Fibroblast of peridontal ligament (primary cell): ENCODE results near the gene UMOD.

Experiments used
- DNase-seq: peaks from one replicate; pipeline ENCODE4 v3.0.0-alpha.2; 2010; ENCODE audit errors: extremely low read depth

The UMOD gene

DNA sequence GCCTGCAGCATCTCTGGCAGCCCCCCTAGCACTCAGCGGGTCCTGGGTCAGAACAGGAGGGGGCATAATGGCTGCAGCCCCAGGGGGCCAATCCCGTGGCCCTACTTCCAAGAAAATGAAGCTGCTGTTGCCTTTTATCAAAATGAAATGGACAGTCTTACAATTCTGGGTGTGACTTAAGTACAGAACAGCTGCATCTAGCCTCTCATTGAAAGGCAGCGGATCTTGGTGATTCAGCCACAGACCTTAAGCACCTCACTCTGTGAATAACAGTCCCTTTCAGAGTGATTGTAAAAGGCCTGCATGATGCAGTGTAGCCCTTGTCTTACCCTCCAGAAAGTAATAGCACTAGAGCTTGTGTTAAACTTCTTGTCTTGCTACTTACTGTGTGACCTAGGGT is 11.5 kb upstream of the UMOD start:
- DNase-seq: no peak

DNA sequence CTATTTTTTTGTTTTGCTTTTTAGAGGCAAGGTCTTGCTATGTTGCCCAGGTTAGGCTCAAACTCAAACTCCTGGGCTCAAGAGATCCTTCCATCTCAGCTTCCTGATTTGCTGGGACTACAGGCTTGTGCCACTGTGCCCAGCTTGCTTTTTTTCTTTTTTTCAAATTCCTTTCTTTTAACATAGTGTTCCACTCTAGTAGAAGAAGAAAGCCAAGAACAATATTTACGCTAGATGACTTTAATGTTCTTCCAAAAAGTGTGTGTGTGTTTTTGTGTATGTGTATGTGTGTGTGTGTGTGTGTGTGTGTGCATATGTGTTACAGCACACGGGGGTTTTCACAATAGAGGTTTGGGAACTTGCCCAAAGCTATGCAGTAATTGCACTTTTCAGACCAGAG is 10.7 kb upstream of the UMOD start:
- DNase-seq: no peak

DNA sequence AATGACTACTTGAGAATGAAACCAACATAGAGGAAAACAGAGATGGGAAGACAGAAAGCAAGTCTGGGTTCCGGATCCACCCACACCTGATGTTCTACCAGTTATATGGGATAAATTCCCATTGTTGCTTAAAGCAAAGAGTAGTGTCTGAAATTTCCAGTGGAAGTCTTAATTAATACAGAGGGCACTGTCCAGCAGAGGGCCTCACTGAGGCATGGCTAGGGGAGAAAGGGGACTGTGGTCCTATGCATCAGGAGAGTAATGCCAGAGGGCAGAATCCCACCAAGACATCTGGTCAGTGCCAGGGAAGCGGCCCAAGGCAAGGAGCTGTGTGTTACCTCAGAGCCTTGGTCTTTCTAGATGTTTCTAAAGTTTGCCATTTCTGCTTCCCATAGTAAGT is 7.5 kb upstream of the UMOD start:
- DNase-seq: no peak

DNA sequence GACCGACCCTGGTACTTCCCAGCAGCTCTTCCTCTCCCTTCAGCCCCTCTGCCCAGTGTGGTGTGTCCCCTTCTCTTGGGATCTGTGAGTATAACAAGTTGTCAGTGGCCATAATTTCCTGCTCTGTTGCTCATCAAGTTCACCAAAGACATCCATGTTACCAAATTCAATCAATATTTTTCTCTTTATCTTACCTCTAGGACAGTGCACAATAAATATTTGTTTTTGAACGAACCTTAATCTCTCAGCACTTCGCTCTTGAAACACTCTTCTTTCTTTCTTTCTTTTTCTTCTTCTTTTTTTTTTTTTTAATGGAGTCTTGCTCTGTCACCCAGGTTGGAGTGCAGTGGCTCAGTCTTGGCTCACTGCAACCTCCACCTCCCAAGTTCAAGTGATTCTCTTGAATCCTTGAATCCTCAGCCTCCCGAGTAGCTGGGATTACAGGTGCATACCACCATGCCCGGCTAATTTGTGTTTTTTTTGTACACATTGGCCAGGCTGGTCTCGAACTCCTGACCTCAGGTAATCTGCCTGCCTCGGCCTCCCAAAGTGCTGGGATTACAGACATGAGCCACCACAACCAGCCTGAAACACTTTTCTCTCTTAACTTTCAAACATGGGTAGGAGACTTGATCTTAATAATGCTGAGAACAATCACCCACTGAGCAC is 2.7 kb upstream of the UMOD start:
- DNase-seq: no peak

DNA sequence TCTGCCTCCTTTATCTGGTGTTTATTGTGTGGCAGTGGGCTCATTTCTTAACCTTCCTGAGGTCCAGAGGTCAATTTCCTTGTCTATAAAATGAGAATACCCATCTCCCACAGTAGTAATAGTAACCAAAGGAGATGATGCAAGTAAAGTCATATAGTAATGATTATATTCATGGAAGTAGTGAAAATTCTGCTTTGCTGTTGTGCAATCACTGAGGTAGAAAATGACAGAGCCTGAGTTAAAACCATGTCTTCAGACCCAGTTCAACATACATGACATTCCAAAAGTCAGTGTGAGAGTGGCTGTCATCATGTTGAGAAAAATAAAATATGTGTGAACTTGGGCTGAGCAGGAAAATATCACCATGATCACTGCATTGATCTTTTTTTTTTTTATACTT is 864 bp upstream of the UMOD start:
- no peak for DNase-seq

DNA sequence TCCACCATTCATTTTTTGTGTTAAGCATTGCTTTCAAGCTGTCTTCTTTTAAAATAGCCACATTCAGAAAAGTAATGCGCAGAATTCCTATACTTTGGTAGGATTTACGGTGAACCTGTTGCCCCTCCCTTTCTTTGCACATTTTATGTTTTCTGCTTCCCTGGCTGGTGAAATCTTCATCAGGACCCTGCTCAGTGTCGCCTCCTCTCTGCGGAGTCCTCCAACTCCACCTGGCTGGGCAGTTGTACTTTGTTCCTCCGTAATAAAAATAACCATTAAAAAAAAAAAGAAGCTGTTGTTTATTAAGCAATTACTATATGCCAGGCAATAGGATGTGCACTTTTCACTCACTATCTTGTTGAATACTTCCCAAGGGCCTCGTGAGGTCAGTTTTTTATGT is 2.9 kb downstream of the UMOD start:
- DNase-seq: no peak

DNA sequence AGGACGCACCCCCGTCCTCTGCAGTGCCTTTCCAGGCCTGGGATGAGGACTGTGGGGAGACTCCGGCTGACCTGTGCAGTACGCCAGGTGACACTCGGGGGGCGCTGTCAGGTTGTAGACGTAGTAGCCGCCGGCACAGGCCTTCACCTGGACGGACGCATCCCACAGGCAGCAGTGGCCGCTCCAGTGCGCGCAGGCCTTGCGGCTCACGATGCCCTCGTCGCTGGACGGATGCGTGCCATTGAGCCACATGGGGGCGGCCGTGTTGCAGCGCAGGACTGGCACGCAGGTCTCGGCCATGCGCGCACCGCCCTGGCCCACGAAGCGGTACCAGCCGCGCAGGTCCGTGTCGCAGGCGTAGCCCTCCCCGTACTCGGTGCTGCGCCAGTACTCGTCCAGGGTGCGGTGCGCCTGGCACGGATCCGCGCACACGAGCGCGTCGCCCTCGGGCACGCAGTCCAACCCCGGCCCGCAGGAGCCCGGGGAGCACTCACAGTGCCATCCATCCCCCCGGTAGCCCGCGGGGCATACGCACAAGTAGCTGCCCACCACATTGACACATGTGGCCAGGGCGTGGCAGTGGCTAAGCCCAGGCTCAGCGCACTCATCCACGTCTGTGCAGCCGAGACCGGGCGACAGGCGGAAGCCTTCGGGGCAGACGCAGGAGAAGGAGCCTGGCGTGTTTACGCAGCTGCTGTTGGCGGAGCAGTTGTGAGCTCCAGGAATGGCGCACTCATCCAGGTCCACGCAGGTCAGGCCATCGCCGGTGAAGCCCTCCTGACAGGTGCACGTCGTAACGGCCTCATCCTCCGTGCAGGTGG is 3.9 kb downstream of the UMOD start:
- DNase-seq: no peak

DNA sequence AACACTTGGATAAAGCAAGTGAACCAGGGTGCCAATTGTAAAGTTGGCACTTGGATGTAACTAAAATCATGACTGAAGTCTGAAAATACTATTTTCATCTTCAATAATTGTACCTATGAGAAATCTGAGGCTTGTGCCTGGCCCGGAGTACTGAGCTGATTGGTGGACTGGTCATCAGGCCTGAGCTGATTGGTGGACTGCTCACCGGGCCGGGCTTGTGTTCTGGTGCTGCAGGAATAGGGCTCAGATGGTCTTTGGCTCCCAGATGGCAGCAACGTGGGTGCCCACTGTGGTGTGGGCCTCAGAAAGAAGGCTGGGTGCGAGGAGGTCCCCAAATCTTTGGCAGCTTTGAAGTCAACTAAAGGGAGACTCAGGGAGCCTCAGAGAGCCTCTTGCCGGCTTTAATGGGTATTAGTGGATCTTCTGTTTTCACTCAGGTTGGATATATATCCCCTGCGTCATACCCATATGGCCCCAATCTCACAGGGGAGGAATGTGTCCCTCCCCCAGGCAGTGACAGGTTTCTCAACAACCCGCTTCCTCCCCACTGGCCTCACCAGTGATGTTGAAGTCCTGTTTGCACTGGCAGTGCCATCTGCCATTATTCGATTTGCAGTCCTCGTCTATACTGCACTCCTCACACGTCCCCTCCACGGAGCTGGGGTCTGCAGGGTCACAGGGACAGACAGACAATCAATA is 4.7 kb downstream of the UMOD start:
- no peak for DNase-seq

DNA sequence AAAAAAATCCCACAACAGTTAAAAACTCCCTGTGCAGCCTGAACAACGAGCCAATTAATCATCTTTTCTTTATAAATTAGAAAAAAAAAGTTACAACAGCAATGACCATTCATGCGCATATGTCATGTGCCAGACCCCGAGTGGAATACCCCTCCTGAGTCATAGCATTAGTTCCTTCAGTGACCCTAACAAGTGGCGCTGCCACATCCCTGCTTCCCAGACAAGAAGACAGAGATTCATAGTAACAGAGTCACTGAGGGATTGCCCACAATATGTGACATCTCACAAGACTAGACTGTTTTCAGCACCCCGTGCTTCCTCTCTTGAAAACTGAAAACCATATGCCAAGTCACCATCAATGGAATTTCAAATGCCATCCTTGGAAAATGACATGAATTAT is 7.9 kb downstream of the UMOD start:
- no peak for DNase-seq

DNA sequence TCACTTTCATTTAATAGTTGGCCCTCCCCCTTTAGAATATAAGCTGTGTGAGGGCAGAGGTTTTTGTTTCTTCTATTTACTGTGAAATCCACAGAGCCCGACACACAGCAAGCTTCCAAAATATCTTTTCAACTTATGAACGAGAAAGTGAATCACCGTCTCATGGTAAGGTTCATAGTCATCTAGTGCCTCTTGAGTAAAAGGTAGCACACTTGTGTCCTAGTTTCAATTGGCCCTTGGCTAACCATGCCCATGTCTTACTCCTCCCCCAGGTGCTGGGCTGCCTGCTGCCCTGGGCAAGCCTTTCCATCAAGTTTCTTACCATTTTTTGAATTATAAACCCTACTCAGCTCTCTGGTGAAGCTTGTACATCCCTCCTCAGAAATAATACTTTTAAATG is 12.8 kb downstream of the UMOD start:
- no peak for DNase-seq

DNA sequence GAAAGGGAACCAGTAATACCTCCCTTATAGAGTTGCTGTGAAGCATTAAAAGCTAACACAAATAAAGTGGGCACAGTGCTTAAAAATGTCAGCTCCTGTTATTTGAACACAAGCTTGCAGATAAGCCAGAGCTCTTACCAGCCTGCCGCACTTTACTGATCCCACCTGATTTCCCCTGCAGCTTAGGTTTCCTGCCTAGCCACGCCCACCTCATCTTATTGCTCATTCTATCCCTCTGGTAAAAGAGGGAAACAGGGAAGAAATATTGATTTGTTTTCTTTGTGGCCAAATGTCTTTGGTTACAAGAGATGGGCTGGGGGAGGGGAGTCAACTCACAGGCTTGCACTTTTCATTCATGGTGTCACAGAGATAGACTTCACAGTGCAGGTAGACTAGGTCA is 15.6 kb downstream of the UMOD start:
- DNase-seq: no peak

DNA sequence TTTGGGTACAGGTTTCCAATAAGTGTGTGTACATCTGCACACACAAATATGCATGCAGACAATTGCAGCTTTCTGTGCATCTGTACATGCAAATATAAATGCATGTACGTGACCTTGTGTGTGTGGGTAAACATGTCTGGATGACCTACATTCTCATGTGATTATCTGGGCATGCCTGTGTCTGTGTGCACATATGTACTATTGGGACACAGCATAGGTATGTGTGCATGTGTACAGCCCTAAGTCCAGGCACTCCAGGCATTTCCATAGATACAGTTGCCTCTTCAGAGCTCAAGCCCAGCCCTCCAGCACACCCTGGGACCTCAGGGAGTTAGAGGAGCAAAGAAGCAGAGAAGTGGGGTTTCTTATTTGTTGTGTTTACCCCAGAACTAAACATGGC is 18.1 kb downstream of the UMOD start:
- no peak for DNase-seq

DNA sequence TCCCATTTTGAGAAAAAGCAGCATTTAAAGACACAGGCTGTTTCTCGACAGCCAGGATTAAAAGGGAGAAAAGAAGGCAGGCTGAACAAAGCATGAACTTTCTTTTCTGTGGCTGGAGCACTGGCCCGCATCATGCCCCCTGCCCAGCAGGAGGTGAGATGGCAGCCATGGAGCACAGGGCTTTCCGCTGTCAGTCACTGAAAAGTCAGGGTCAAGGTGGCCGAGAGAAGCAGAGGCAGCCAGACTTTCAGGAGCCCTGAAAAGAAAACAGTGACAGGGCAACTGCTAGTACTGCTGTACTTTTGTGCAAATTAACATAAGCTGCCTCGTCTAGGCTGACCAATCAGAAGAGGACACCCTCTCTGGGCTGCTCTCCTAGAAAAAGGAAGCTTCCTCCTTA is 19.4 kb downstream of the UMOD start:
- DNase-seq: no peak

DNA sequence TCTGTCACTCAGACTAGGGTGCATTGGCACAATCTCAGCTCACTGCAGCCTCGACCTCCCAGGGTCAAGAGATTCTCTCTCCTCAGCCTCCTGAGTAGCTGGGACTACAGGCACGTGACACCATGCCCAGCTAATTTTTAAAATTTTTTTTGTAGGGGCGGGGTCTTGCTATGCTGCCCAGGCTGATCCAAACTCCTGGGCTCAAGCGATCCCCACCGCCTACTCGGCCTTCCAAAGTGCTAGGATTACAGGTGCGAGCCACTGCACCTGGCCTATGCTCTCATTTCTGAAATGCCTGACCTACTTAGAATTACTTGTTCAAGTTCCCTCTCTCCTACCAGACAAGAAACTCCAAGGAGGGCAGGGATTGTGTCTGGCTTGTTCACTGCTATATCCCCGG is 20.1 kb downstream of the UMOD start:
- no peak for DNase-seq

DNA sequence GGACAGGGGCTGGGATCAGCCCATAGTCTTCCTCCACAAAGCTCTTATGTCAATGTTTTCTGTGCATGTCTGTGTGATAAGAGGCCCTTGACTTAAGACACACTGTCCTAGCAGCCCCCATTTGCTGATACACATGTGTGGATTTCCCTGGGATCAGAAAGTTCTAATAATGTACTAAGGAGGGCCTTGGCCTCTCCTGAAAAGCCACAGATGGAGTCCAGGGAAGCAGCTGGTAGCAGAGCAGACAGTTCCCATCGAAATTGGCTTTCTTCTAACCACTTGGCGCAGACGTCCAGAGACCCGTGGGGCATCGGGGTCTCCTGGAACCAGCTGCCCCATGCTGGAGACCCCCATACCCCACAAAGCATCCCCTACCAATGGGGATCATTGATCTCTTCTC is 20.9 kb downstream of the UMOD start:
- DNase-seq: no peak

DNA sequence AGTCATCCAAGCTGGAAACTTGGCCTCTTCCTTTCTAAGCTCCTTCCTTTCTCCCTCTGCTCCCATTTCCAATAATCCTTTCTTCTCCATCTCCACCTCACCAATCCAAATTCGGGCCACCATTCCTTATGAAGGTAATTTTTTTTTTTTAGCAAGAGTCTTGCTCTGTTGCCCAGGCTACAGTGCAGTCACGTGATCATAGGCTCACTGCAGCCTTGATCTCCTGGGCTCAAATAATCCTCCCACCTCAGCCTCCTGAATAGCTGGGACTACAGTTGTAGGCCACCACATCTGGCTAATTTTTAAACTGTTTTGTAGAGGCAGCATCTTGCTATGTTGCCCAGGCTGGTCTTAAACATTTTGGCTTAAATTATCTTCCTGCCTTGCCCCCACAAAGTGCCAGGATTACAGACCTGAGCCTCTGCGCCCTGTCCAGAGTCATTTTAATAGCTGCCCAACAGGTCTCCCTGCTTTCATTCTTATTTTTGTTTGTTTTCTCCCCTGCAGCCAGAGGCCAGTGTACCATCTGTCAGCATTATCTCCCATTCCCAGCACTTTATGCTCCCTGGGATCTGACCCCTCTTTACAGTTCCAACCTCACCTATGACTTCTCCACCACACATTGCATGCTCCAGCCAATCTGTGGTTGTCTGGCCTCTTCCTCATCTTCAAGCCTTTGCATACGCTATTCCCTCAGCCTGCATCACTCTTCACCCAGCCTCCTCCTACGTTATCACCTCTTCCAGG is 22.9 kb downstream of the UMOD start:
- no peak for DNase-seq

DNA sequence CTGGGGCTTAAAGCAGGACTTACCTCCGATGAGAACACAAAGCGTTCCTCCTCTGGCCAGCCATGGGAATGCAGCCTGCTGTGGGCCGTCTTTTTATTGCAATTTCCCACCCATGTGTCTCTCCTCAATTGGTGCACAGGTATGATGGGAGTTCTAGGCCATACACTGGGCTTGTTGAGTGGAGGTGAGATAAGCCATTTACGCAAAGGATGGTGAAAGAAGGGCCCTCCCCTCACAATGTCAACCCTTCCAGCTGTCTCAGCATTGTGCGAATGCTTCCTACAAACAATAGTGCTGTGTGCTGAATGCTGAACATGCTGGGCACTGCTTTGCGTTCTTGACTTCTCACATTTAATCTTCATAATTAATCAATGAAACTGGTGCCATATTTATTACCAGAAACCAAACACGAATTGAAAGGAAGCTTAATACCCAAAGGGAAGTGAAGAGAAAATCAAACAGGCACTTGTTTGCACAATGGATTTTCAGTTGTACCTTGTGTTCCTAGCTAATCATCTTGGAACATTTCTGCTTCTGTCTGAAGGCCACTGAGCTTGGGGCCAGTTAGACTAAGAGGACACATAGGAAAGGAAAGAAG is 25.0 kb downstream of the UMOD start, which contains the start of gene GP2:
Gene GP2 (minus strand): TSS at position 70 of the 598 bp plus-strand sequence. CDS start 1,082 bp downstream, outside the sequence.
- DNase-seq: no peak

DNA sequence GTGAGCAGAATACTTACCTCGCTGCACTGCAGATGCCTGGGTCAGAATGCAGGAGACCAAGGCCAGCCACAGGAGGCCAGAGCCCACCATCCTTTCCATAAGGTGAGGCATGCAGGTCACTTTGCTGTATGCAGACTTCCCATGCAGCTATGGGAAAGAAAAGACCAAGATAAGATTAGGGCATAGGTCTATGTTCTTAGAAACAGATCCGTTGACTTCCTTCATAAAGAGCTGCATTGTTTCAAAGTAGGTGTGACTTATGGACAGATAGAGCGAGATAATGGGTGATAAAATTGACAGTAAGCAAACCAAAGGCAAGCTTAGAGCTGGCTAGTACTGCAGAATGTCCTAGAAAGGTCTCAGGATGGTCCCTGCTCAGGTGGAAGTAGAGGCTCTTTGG is 26.2 kb downstream of the UMOD start:
- no peak for DNase-seq

DNA sequence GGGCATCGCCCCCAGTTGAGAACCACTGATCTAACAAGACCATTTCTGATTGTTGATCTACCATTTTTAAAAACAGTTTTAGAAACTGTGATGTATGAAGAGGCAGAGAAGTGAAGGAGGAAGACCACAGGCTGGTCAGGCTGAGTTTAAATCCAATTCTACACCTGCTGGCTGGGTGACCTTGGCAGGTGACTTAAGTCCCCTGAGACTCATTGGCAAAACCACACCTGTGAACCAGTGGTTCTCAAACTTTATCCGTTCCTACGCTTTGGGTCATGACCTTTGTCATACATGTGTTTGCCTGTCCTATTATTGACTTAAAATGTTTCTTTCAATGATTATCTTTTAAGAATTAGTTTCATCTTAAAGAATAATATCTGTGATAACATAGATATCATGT is 27.5 kb downstream of the UMOD start:
- no peak for DNase-seq

DNA sequence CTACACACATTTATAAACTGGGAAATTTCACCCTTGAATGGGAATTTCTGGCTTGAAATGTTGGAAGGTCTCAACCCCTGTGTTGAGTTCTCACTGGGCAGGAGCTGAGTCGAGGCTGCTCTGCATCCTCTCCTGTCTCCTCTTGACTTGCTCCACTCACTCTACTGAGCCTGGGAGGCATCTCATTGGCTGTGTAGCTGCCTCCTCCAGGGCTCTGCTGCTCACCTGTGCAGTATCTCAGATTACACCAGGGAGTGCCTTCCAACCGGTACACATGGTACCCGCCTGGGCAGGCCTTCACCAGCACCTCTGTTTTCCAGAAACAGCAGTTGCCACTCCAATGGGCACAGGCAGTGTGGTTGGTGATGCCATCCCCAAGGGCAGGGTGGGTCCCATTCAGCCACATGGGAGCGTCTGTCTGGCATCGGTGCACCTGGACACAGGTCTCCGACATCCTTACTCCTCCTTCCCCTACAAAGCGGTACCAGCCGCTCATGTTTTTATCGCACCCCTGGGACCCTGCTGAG is 28.9 kb downstream of the UMOD start:
- no peak for DNase-seq

DNA sequence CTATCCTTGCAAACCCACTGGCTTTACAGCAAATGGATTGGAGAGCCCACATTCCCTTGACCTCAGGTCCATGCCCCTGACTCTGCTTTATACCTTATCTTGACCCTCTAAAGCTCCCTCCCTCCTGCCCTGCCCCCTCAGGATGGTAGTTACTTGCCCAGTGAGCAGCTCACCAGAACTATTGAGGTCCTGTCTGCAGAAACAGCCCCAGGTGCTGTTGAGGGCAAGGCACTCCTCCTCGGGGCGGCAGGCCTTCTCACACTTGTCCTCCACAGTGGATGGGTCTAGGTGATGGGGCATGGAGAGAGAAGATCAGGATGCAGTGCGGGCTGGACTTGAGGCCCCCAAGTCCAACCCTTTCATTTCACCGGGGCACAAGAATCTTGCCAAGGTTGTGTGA is 29.8 kb downstream of the UMOD start:
- no peak for DNase-seq

DNA sequence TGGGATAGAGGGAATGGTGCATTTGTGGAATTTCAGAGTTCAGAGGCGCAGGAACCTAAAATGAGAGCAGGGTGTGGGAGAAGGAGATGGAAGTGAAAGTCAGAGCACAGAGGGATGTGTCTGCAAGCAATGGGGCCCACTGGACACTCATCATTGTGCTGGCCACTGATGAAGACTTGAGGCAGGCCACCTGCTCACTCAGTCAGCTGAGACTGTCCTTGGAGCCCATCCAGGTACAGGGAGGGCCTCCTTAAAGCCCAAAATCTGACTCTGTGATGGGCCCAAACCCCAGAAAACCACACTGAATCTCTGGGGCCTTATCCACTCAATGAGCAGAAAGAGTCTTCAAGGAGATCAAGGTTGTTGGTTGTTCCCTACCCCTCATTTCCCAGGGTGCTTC is 30.8 kb downstream of the UMOD start:
- DNase-seq: no peak
